ENCODE results near the gene GLRX5.

Gene GLRX5

DNA sequence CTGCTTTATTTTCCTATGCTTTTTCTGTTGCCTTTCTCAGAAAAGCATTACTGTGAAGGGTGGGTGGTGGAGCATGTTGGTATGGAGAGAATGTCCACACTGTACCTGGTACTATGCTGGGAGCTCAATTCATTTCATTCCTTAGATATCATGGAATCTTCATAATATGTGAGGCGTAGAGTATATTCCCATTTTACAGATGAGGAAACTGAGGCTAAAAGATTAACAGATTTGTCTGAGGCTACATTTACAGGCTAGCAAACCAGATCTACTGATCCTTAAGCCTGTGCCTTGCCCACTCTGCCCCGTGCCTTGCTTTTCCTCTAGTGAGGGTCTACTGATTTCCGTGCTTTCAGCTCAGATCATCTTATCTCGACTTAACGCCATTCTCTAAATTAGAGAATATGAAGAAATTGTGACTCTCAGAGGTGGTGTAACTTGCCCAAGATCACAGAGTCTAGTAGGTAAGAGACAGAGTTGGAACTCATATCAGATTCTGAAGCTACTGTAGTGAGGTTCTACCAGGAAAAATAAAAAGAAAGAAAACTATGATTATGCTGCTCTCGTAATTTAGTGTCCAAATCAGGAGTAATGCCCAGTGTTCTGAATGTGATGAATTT, 5.5 kb downstream of the GLRX5 start:
- ATAC-seq (ENCODE audit: low read depth) (no peak), DNase-seq (ENCODE audit: low spot score in 2 of 2) (no peak)
- no peaks in the 10 kb centered on the region for H3K9me3 Mint-ChIP-seq
- H3K4me3 Mint-ChIP-seq, result no peak overlapping the region
- H3K27ac Mint-ChIP-seq, result no peak overlapping the region
- no peaks in the 10 kb centered on the region for H3K27me3 Mint-ChIP-seq
- H3K4me1 Mint-ChIP-seq, result peaks cover 18% of the 10 kb centered on the region
- peaks cover 1% of the 10 kb centered on the region for H3K36me3 Mint-ChIP-seq

DNA sequence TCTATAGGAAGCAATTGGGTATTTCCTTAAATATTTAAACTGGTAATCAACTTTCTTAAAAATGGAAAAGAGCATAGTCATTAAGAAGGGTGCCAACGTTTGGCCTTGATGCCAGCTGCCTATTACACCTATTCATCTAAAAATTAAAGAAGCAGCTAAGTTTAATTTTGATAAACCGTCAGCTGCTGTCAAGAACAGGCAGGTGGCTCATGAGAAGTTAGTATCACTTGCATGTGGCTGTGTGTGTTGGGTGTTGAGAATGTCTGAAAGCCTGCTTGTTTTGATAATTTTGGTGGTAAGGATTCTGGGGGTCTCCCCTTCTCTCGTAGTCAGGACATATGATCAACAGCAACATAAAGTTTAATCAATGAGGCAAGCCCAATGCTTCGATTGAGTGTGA, 6.5 kb downstream of the GLRX5 start:
- DNase-seq (ENCODE audit: low spot score in 2 of 2) (no peak), ATAC-seq (ENCODE audit: low read depth) (no peak)
- Mint-ChIP-seq H3K9me3 (no peaks in the 10 kb centered on the region), H3K4me3 (no peak overlapping the region), H3K4me1 (peaks cover 11% of the 10 kb centered on the region), H3K36me3 (peaks cover 1% of the 10 kb centered on the region), H3K27ac (no peak overlapping the region), H3K27me3 (no peaks in the 10 kb centered on the region)

DNA sequence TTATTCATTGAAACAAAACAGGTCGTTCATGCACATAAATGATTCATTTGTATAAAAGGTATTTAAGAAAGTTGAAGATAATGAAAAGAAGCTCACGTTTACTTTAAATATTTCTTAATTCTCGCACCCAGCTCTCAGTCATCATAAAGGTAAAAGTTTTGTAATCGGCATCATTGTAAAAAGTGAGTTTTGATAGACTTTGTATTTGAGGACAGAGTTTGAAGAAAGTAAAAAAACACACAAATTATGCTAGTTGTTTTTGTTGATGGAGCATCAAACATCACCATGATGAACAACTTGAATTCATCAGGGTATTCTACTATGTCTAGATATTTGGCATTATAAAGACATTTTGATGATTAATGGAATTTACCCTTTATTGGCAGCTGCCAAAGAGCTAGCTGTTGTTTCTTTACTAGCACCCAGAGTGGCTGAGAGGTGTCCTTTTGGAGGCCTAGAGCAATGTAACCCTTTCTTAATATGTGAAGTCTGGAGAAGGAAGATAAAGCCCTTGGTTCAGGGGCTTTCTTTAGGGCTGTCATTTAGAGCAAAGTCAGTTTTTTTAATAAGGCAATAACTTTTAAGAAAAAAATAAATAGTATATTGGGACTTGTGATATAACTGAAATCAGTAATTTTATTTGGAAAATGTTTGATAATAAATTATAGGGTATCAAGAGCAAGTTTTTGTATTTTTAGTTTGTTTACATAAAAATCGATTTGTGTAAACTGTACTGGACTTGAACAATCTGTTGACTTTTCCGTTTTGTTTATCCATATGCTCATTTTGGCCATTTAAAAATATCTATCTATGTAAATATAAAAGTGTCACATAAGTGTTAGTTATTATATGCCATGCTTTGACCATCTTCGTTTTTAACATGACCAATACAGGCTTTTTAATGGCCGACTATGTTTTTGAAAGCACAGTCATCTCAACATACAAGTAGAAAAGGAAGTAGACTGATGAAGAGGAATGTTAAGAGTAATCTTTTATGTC, 7.4 kb downstream of the GLRX5 start:
- H3K4me3 Mint-ChIP-seq, result no peak overlapping the region
- no peaks in the 10 kb centered on the region for H3K27me3 Mint-ChIP-seq
- H3K27ac Mint-ChIP-seq, result no peak overlapping the region
- no peaks in the 10 kb centered on the region for H3K9me3 Mint-ChIP-seq
- ATAC-seq (ENCODE audit: low read depth), result no peak
- H3K4me1 Mint-ChIP-seq, result peaks cover 11% of the 10 kb centered on the region
- DNase-seq (ENCODE audit: low spot score in 2 of 2), result no peak
- peaks cover 1% of the 10 kb centered on the region for H3K36me3 Mint-ChIP-seq

DNA sequence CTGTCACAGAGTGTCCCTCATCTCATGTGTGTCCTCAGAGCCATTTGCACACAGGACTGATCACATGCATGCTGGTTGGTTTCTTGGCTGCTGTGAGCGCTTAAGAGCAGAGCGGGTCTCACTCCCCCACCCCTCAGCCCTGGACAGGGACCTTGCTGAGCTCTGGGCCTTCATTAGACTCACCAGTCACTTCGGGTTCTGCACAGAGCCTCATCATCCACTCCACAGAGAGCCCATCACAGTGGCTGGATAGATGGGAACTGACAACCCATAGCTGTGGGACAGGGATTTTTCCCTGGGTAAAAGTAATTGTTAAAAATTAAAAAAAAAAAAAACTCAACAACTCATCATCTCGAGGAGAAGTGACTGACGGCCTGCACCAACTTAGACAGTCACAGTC, 8.2 kb downstream of the GLRX5 start:
- DNase-seq (ENCODE audit: low spot score in 2 of 2), result no peak
- Mint-ChIP-seq H3K27me3 (no peaks in the 10 kb centered on the region), H3K4me3 (no peak overlapping the region), H3K27ac (no peak overlapping the region), H3K4me1 (peaks cover 7% of the 10 kb centered on the region), H3K36me3 (peaks cover 1% of the 10 kb centered on the region), H3K9me3 (no peaks in the 10 kb centered on the region)
- ATAC-seq (ENCODE audit: low read depth), result no peak

DNA sequence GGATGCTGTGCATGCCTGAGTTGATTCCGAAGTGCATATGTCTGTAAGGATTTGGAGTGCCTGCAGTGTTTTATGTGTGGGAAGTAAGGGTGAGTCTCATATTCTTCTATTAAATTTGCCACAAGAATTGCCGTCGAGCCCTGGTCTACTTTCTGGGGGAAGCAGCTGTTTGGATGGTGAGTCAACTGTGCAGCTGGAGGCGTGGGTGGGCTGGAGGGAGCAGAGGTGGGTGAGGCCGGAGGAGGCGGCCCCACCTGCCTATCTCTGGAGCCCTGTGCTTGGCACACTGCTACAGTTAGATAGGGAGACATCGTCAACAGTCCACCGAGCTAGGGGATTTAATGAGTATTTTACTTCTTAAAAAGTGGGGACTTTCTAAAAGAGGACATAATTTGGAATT, 9.7 kb downstream of the GLRX5 start:
- Mint-ChIP-seq H3K4me1 (no peaks in the 10 kb centered on the region), H3K36me3 (peaks cover 3% of the 10 kb centered on the region), H3K27me3 (no peaks in the 10 kb centered on the region), H3K4me3 (no peak overlapping the region), H3K27ac (no peak overlapping the region), H3K9me3 (no peaks in the 10 kb centered on the region)
- ATAC-seq (ENCODE audit: low read depth) (no peak), DNase-seq (ENCODE audit: low spot score in 2 of 2) (no peak)

DNA sequence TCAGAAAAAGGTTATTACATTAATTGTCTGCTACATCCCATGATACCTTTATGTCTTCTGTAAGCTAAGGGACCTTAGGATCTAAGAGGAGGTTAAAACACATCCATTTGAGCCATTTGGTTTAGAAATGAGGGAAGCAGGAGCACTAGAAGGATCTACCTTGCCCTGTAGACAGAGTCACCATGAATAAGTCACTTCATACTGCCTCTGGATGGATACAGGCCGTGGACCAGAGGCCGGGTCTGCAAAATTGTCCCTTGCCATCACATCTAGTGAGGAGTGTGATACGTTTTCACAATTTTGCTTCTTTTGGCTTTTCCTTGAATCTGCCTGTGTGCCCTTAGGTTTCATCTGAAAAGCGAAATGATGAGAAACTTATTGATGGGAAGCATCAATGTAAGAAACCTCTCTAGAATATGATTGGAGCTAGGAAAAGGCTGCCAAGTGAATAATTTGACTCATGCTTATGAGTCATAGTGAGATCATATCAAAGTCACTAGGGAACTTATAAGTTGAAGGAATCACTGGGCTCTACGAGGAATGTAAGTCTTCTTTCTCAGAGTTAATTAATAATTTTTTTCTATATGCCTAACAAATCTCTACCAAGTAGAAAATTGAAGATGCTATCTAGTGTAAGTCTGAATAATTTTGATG, 10.8 kb downstream of the GLRX5 start:
- Mint-ChIP-seq H3K4me3 (no peak overlapping the region), H3K27ac (no peak overlapping the region), H3K9me3 (no peaks in the 10 kb centered on the region), H3K27me3 (no peaks in the 10 kb centered on the region), H3K36me3 (peaks cover 4% of the 10 kb centered on the region), H3K4me1 (no peaks in the 10 kb centered on the region)
- DNase-seq (ENCODE audit: low spot score in 2 of 2) (no peak), ATAC-seq (ENCODE audit: low read depth) (no peak)

DNA sequence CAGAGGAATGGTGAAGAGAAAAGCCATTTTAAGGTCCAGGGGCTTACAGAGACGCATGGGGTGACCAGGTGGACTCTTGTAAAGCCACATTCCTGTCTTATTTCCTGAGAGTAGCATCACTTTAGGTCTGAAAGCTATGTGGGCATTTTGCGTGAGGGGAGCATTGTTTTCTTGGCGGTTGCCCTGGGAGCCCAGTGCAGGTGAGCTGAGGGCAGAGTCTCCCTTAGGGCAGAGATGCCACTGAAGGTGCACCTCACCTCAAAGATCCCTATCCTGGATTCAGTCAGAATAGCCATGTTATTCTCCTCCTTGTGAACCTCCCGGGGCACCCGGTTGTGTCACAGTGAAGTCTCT, 12.4 kb downstream of the GLRX5 start:
- ATAC-seq (ENCODE audit: low read depth) (no peak), DNase-seq (ENCODE audit: low spot score in 2 of 2) (no peak)
- Mint-ChIP-seq H3K4me1 (no peaks in the 10 kb centered on the region), H3K36me3 (peaks cover 11% of the 10 kb centered on the region), H3K4me3 (no peak overlapping the region), H3K27me3 (no peaks in the 10 kb centered on the region), H3K9me3 (no peaks in the 10 kb centered on the region), H3K27ac (no peak overlapping the region)

DNA sequence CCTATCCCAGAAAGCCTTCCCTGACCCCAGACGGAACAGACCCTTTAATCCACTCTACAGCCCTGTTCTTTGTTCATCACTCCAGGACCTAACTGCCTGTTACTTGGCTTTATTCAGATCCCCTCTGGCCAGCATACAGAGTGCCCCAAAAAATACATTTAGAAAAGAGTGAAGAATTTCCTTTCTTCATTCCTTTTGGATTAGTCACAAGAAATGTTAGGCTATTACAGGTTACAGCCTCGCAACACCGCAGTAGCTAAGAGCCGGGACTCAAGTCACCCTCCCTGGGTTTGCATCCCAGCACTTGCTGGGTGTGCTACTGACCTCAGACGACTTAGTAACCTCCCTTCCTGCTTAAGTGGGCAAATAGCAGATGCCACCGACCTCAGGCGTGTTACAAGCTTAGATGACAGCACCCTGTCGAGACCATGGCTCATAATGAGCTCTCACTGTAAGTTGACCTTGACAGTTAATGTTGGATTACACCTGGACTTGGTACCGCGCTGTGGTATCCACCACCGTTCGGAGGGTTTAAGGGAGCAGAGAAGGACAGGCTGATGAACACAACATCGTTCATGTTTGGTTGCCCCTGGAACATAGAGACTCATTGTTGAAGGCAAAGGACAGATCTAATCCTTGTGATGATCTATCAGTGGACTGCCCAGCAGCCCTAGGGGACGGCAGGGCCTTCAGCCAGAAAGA, 12.9 kb downstream of the GLRX5 start:
- no peak for DNase-seq (ENCODE audit: low spot score in 2 of 2)
- H3K9me3 Mint-ChIP-seq, result no peaks in the 10 kb centered on the region
- H3K27me3 Mint-ChIP-seq, result no peaks in the 10 kb centered on the region
- ATAC-seq (ENCODE audit: low read depth), result no peak
- no peaks in the 10 kb centered on the region for H3K4me1 Mint-ChIP-seq
- H3K4me3 Mint-ChIP-seq, result no peak overlapping the region
- peaks cover 11% of the 10 kb centered on the region for H3K36me3 Mint-ChIP-seq
- no peak overlapping the region for H3K27ac Mint-ChIP-seq

DNA sequence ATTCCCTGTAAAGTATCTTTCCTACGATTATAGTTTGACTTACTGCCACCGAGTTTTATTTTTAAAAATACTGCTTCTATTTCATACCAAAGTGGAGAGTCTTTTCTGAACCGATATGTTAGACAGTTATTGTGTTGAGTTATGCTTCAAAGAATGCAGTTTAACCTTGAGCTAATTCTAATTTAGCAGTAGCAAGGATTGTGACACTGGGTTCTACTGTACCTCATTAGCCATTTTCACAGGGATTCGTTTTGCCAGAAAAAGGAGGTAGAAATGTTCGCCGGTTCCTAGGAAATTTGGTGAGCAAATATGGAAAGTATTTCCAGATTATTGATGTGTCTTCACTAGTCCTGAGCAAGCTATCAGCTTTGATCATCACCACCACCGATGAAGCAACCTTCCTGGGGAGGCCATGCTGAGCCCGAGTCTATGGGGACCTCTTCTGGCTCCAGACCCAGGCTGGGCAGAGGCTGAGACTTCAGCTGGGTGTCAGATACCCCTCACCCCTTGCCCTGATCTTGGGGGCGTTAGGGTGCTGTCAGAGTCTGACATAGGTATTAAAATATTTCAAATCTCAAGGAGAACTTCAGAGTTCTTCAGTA, 13.6 kb downstream of the GLRX5 start:
- ATAC-seq (ENCODE audit: low read depth) (no peak), DNase-seq (ENCODE audit: low spot score in 2 of 2) (no peak)
- Mint-ChIP-seq H3K36me3 (peaks cover 11% of the 10 kb centered on the region), H3K4me3 (no peak overlapping the region), H3K4me1 (no peaks in the 10 kb centered on the region), H3K9me3 (no peaks in the 10 kb centered on the region), H3K27ac (no peak overlapping the region), H3K27me3 (no peaks in the 10 kb centered on the region)

DNA sequence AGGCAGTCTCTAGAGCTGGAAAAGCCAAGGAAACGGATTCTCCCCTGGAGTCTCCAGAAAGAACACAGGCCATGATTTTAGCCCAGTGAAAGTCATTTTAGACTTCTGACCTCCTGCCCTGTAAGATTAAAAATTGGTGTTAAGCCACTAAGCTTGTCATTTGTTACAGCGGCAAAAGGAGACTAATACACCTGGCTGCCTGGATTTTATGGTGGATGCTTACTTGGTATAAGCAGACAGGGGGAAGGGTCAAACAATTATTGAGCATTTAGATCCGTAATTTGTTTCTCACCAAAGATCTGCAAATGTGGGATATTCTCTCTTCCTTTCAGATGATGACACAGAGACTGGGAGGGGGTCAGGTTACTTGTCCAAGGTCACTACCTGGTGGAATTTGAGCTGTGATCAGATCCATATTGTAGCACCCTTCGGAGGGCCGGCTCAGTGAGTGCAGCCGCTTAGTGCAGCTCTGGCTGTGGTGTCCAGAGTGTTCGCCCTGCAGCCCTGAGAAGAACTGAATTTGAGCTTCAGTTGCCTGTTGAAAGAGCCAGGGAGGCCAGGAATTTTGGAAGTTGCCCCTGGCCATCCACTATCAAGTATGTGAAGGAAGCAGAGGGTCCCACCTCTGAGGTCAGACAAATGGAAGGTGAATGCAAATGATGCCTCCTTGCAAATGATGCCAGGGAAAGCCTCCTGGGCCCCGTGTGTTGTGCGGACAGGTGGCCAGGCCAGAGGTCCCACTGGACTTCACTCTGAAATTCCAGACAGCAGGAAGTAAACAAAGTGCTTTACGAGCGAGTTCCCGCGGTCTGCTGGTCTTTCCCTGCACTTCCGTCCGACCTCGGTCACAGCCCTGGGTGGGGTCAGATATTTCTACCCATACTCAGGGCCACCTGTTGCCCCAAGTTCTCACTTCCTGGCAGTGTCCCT, 15.1 kb downstream of the GLRX5 start:
- no peak for ATAC-seq (ENCODE audit: low read depth)
- Mint-ChIP-seq H3K9me3 (no peaks in the 10 kb centered on the region), H3K27me3 (no peaks in the 10 kb centered on the region), H3K4me3 (no peak overlapping the region), H3K4me1 (no peaks in the 10 kb centered on the region), H3K27ac (no peak overlapping the region), H3K36me3 (peaks cover 11% of the 10 kb centered on the region)
- DNase-seq (ENCODE audit: low spot score in 2 of 2), result no peak

DNA sequence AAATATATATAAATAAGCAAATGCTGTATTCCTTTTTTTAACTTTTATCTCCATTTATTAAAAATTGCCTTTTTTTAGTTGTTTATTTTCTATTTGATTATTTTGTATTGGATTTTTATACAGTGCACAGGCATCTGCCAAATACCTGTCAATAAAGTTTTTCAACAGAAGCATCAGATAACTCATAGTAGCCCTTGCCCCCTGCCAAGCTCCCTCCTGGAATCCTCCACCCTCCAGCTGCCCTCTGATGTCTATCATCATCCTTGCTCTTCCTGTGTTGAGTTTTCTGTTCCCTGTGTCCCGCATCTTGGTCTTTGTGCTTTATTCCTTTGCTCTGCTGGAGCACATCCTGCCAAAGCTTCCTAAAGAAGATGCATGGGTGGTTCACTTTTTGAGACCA, 16.6 kb downstream of the GLRX5 start:
- no peak overlapping the region for H3K4me3 Mint-ChIP-seq
- H3K4me1 Mint-ChIP-seq, result no peaks in the 10 kb centered on the region
- ATAC-seq (ENCODE audit: low read depth) (no peak), DNase-seq (ENCODE audit: low spot score in 2 of 2) (no peak)
- H3K27me3 Mint-ChIP-seq, result peaks cover 3% of the 10 kb centered on the region
- H3K36me3 Mint-ChIP-seq, result peaks cover 11% of the 10 kb centered on the region
- H3K9me3 Mint-ChIP-seq, result no peaks in the 10 kb centered on the region
- no peak overlapping the region for H3K27ac Mint-ChIP-seq

DNA sequence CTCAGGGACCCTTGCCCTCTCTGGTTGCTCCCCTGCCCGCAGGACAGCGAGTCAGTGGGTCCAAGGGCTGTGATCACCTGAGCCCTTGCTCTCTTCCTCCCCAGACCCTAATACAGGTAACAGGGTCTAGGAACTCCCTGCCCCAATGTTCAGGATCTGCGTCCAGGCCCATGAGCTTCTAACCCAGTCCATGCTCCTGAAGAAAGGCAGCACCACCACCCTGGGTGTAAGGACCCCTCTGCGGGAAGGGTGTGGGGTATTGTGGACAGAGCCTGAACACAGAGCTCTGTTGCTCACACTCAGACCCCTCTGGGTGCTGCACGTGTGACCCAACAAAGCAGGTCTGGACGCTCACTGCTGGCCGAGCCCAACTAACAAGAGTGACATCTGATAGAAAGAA, 18.3 kb downstream of the GLRX5 start:
- Mint-ChIP-seq H3K4me3 (no peak overlapping the region), H3K4me1 (no peaks in the 10 kb centered on the region), H3K9me3 (no peaks in the 10 kb centered on the region), H3K27ac (no peak overlapping the region), H3K27me3 (peaks cover 3% of the 10 kb centered on the region), H3K36me3 (peaks cover 11% of the 10 kb centered on the region)
- ATAC-seq (ENCODE audit: low read depth), result no peak
- DNase-seq (ENCODE audit: low spot score in 2 of 2), result no peak

DNA sequence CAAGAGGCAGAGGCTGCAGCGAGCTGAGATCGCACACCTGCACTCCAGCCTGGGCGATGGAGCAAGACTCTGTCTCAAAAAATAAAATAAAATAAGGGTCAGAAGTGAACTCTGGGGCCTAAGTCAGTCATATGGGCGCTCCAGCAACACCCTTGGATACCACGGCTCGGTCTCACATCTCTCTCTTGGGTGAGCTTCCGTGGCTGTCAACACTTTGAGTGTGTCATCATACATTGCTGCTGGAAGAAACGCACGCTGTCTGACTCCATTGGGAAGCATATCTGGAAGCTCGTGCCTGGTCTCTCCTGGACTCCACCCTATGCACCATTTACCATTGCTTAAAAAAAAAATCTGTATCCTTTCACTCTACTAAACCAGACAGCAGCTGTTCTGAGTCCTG, 20.2 kb downstream of the GLRX5 start:
- no peak for ATAC-seq (ENCODE audit: low read depth)
- Mint-ChIP-seq H3K27ac (no peak overlapping the region), H3K4me1 (no peaks in the 10 kb centered on the region), H3K4me3 (no peak overlapping the region), H3K27me3 (peaks cover 4% of the 10 kb centered on the region), H3K9me3 (no peaks in the 10 kb centered on the region), H3K36me3 (peaks cover 8% of the 10 kb centered on the region)
- no peak for DNase-seq (ENCODE audit: low spot score in 2 of 2)

Data from memory B cell (primary cell).